ENCODE results near the gene ALDH8A1.

Gene ALDH8A1

GRCh38 chr6:134950482-134950881 lies 581 bp upstream of the ALDH8A1 start:
- DNase-seq, result no peak

DNA sequence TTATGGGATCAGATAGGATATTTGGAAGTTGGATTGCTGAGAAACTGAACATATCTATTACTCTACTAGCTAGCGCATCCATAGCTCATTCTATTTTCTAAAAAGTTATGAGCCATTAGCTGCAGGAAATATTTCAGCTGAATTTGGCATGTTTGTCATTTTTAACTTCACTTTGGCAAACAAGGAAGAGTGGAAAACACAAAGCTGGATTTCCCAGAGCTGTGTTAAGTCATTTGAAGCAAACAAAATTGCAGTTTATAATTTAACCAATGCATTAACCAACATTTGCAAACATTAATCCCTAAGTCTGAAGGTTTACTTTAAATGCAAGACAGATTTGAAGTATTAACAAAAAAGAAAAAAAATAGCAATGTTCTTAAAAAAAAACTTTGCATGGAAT lies 1.2 kb downstream of the ALDH8A1 start:
- no peak for DNase-seq

- DNase-seq, result no peak
Observed at GRCh38 chr6:134948142-134948541, 1.8 kb downstream of the ALDH8A1 start.

- DNase-seq, result no peak
Observed at GRCh38 chr6:134945045-134945444, 4.9 kb downstream of the ALDH8A1 start.

DNA sequence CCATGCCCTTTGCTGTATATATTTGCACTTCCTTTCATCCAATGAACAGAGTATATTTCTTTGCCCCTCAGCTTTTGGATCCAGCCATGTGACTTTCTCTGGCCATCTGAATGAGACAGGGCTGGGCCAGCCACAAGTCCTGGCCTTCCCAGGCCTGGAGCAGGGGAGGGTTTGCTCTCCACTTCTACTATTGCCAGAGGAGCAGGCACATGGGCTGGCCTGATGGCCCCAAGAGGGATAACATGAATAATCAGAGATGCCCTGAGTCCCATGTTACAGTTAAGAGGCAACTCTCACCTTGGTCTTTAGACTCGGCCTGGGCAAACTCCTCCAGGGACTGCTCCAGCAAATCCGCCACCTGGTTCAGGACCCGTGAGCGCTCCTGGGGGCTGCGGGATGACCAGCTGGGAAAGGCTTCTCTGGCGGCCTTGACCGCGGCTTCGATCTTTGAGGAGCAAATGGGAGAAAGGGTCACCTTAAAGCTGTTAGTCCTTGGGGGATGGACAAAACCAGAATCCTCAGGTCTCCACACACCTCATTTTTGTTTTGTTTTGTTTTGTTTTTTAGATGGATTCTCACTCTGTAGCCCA lies 6.3 kb downstream of the ALDH8A1 start:
- DNase-seq, result no peak

GRCh38 chr6:134938896-134939295 lies 11.0 kb downstream of the ALDH8A1 start:
- peak; percentile 82 for DNase-seq

GRCh38 chr6:134937426-134937825 lies 12.5 kb downstream of the ALDH8A1 start:
- no peak for DNase-seq

DNA sequence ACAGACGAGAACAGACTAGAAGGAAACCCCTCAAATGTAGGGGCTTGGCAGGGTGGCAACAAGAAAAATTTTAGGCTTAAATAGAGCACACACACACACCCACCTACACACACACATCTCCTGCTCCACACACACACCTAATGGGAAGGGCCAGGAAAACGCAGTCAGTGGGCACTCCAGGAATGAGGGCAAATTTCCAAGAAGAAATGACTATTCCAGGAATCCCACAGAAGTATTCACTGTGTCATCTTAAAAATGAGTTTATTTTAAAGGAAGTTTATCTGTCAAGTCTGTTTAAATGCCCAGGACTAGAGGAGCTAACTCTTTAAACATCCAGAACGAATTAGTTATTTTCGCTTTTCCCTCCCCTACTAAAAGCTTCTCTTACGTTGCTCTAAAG lies 13.0 kb downstream of the ALDH8A1 start:
- DNase-seq, result no peak

- no peak for DNase-seq
Observed at GRCh38 chr6:134936476-134936875, 13.4 kb downstream of the ALDH8A1 start.

DNA sequence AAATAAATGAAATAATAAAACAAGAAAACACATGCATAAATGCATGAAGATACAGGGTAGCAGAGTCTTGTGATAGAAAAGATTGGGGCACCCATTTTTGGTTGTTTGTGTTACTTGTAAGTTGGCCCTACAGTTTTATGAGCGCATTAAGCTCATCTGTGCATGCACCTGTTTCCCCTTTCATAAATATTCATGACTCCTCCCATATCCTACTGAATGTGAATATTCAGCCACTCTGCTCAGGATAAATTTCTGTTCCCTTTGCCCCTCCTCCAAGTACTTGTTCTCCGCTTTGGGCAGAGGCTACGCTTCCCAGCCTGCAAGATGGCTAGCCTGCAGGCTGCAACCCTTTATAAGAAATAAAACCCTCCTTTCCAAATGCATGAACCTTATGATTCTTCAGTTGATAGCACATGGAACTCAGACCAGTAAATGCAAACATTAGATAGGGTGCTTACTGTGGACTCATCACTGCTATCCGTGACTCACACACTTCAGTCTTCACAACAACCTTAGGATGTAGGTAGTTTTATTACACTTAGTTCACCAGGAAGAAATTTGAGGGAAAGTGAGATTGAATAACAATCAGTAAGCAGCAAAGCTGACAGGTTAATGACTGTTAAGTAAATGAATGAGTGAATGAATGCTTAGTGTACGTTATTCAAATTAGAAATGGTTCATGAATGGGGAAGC lies 15.0 kb downstream of the ALDH8A1 start:
- no peak for DNase-seq

GRCh38 chr6:134932535-134933470 lies 17.1 kb downstream of the ALDH8A1 start:
- DNase-seq, result no peak

DNA sequence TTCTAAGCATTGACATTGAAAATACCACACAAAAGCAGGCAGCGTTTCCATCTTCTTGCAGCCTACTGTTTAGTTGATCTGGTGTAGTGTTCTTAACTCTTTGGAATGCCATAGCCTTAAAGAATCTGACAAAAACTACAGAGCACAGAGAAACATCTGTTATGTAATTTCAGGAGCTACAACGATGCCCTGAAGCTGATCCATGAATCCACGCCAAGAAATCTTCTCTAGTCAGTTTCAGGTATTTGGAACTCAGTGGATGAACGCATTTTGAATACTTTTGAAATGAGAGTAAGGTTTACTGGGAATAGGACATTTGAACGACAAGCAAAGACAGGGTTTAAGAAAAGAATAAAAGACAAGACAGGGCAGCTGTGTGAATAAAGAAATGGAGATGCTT lies 17.8 kb downstream of the ALDH8A1 start:
- no peak for DNase-seq

DNA sequence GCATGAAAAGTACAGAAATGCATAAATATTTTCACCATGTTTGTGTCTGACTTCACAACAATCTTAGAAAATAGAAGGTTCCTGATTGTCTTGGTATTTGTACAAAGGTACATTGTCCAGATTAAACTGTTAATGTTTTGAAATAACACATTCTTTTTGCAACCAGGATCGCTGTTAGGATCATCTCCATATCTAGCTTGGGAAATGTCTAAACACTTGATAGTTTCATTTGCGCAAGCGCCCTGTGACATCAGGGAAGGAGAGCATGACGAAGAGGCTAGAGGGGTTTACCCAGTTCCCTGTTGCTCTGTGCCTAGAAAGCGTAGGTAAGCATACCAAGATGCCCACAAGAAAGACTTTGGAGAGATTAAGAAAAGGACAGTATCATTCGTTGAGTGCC lies 19.4 kb downstream of the ALDH8A1 start:
- DNase-seq, result no peak

DNA sequence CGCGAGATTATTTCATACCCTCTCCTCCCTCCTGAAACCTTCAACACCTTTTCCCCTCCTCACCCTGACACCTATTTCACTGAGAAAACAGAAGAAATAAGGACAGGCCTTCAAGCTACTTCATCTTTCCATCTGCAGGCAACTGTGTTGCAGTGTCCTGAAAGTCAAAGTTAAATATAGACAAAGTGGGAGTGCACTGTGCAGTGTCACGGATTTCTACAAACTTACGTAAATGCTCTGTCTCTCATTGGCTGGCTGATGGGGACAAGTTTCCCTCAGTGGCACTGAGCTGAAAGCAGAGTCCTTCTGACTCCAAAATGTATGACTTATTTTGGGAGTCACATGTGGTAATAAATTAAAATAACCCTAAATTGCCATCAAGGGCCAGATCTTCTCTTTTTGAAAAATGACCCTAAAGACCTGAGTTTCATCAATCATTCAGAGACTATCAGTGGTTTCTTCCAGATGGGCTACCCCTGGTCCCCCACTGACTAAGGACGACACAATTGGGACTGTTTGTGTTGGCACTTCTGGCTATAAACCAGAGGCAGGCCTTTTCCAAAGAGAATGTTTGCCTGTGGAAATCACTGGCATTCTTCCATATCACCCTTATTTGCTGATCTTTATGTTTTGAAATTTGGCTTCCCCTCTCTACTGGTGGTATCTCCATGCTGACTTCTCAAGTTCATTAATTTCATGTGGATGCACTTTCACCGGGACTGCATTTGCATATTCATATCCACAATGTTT lies 21.6 kb downstream of the ALDH8A1 start:
- DNase-seq, result no peak

DNA sequence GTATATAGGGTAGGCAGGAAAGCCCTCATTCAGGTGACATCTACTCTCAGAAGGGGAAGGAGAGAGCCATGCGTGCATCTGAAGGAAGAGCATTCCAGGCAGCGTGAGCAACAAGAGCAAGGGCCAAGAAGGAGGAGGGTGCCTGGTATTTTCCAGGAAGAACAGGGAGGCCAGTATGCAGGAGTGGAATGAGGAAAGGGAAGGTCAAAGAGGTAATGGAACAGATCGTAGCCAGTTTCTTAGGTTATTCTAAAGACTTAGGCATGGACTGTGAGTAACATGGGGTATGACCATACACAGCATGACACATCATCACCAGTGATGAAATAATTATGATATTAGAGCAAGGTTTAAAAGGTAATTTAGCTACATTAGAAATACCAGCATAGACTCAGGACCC lies 24.1 kb downstream of the ALDH8A1 start:
- no peak for DNase-seq

DNA sequence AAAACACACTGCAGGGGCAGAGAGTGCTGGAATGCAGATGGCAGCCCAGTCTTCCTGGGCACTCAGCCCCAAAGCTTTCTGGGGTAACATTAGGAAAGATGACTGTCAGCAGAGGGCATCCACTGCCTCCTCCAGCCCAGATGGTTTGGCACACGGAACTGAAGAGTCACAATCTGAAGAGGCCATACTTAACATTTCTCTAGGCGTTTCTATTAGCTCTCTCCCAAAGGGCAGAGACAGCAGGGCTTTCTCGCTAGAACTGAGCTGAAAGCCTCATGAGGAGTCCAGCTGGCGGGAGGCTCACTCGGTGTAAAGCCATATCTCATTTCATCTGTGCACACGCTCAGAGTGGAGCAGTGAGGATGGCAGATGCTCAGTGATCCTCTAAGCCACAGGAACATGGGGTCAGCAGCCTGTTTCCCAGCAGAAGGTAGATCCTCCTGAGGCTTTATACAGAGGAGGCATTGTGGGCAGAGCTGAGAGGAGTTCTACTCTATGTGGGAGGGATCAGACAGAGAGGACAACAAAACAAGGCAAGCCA lies 28.1 kb downstream of the ALDH8A1 start:
- DNase-seq, result no peak

GRCh38 chr6:134921276-134921675 lies 28.6 kb downstream of the ALDH8A1 start:
- DNase-seq, result no peak

DNA sequence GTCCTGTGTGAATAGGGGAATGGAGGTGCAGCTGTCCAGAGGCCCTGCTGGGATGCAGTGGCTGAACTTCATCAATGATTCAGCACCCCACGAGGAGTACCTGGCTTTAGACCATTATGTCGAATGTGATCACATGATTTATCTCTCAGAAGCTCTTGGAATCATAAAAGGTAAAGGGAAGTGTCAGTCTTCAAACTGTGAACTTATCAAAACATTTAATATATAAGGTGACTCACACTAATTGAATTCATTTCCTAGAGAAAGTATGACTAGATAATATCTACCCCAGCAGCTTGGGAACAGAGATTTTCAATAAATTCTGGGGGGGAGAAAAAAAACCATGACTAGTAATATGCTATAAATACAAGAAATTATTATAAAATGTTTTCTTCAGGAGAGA lies 29.5 kb downstream of the ALDH8A1 start:
- DNase-seq, result no peak

DNA sequence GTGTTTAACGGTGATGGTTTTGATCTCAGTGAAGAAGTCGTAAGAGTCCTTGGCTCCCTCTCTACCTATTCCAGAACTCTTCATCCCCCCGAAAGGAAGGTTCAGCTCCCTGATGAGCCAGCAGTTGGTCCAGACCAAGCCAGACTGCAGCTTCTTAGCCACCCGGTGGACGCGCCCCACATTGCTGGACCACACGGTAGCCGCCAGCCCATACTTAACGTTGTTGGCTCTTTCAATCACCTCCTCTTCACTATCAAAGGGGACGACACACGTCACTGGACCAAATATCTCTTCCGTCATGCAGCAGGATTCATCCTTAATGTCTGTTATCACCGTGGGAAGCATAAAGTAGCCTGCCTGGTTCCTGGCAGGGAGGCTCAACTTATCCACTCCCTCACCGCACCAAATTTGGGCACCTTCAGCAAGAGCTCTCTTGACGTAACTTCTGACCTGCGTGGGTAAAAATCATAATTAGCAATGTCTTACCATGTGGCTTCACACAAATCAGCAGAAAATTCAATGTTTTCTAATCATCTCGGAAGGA lies 31.4 kb downstream of the ALDH8A1 start:
- DNase-seq, result no peak

DNA sequence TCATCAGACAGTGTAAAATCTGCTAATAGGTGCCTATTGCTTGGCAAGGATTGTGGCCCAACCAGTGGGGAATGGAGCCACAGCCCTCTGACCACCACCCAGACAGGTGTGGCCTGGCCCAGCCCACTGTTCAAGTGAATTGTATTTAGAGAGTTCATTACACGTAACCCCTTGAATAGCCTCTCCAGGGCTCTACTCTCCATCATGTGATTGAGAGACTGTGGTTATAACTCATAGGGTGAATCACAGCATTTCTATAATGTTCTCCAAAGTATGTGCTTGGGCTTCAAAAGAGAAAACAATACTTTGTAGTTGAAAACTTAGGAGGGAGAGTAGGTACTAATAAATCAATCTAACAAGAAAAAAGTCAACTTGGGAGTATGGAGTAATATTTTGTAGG lies 38.4 kb downstream of the ALDH8A1 start:
- no peak for DNase-seq

- no peak for DNase-seq
Observed at GRCh38 chr6:134910593-134910935, 39.3 kb downstream of the ALDH8A1 start.

DNA sequence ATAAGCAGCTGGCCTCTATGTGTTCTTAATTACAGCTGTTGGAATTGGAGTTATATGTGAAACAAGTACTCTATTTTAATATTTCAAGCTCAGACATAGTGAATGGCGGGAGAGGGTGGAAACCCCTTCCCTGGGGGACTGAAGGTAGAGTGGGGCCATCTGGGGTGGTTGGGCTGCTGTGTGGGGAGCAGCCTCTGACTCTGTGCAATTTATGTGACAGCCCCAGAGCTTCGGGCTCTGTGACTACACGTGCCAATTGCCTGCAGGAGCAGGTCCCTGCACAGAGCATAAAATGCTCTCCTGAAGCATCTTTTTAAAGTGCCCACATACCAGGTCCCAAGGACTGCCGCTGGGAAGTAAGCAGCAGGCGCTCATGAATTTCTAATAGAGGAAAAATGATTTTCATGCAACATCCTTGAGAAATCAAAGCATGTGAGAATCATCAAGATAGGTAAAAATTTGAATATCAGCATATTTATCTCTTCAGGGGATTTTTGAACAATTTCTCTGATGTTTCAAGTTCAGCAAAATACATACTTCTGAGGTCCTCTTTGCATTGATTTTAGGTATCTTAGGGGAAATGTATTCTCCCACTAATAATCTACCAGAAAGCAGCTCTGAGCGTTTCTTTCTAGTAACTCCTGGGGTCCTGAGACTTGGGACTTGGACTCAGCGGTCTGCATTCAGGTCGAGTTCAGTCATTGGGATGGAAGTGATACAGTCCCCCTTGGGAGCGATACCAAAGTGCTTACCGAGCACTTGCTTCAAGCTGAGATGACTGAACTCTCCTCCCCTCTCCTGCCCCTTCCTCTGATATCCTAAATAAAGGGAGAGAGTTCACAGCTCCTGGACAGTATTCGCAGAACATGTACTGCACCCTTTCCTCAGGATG lies 40.0 kb downstream of the ALDH8A1 start:
- no peak for DNase-seq

Measured in activated CD4-positive, alpha-beta T cell treated with anti-CD3 and anti-CD28 coated beads for 48 hours (primary cell).